OCI-LY7 (cell line): ENCODE measurements around the gene NAPG. TPM values are rescaled to one million over a fixed set of nuclear protein-coding genes. Genes with fewer than 3 reads are reported as not detected.

Source experiments
- total RNA-seq, 2 experiments: library from RNA; depleted of rRNA in 1 of 2; stranded (reverse); fragments of >200 nt in 1 of 2; shearing (Covaris generic) in 1 of 2; gene quantifications; 2 replicates each; pipeline ENCODE4 v1.2.3, GENCODE V29; 2014 to 2022

Gene NAPG
- total RNA-seq, 2 experiments from 2014 or later = 34.6 to 52.3 TPM

Other genes starting within 250 kb of the NAPG start
- gene APCDD1, start 71.4 kb upstream of the NAPG start, total RNA-seq (2014; rRNA removed; shearing (Covaris generic)) = 0.08 TPM in 1 of 2 replicates, not detected in the other
- gene APCDD1, start 71.4 kb upstream of the NAPG start, total RNA-seq (2022) = not detected in 2 replicates